ENCODE data around the gene TTLL12. TPM values are rescaled to one million over a fixed set of nuclear protein-coding genes. Genes with fewer than 3 reads are reported as not detected.

Gene TTLL12
- total RNA-seq, 1 donor from 2014 or later: 36.6 TPM

GRCh38 chr22:43213962-43214361, 27.0 kb upstream of the TTLL12 start:
- Mint-ChIP-seq H3K36me3 (ENCODE audit: unreplicated experiment) (no peaks in the 10 kb centered on the region), H3K9me3 (ENCODE audit: unreplicated experiment) (peaks cover 2% of the 10 kb centered on the region), H3K4me1 (ENCODE audit: low read depth, unreplicated experiment) (peaks cover 3% of the 10 kb centered on the region), H3K27me3 (ENCODE audit: unreplicated experiment) (peaks cover 17% of the 10 kb centered on the region), H3K4me3 (ENCODE audit: unreplicated experiment) (no peak overlapping the region), H3K27ac (ENCODE audit: unreplicated experiment) (no peak overlapping the region)
- TF ChIP-seq CTCF (IDR thresholded peaks at IDR 0.05; ENCODE audit: partially characterized antibody, unreplicated experiment): no peak
- DNase-seq: no peak

GRCh38 chr22:43213051-43213450, 26.1 kb upstream of the TTLL12 start:
- Mint-ChIP-seq H3K4me1 (ENCODE audit: low read depth, unreplicated experiment) (peaks cover 3% of the 10 kb centered on the region), H3K9me3 (ENCODE audit: unreplicated experiment) (no peaks in the 10 kb centered on the region), H3K4me3 (ENCODE audit: unreplicated experiment) (no peak overlapping the region), H3K36me3 (ENCODE audit: unreplicated experiment) (no peaks in the 10 kb centered on the region), H3K27ac (ENCODE audit: unreplicated experiment) (no peak overlapping the region), H3K27me3 (ENCODE audit: unreplicated experiment) (peaks cover 17% of the 10 kb centered on the region)
- TF ChIP-seq CTCF (IDR thresholded peaks at IDR 0.05; ENCODE audit: partially characterized antibody, unreplicated experiment): no peak
- no peak for DNase-seq

- no peak for TF ChIP-seq CTCF (IDR thresholded peaks at IDR 0.05; ENCODE audit: partially characterized antibody, unreplicated experiment)
- H3K36me3 Mint-ChIP-seq (ENCODE audit: unreplicated experiment): no peaks in the 10 kb centered on the region
- H3K4me3 Mint-ChIP-seq (ENCODE audit: unreplicated experiment): no peak overlapping the region
- peaks cover 3% of the 10 kb centered on the region for H3K4me1 Mint-ChIP-seq (ENCODE audit: low read depth, unreplicated experiment)
- no peak for DNase-seq
- H3K9me3 Mint-ChIP-seq (ENCODE audit: unreplicated experiment): no peaks in the 10 kb centered on the region
- H3K27ac Mint-ChIP-seq (ENCODE audit: unreplicated experiment): no peak overlapping the region
- H3K27me3 Mint-ChIP-seq (ENCODE audit: unreplicated experiment): peaks cover 15% of the 10 kb centered on the region
Observed at GRCh38 chr22:43212434-43212952, 25.6 kb upstream of the TTLL12 start.

- no peaks in the 10 kb centered on the region for H3K36me3 Mint-ChIP-seq (ENCODE audit: unreplicated experiment)
- H3K4me1 Mint-ChIP-seq (ENCODE audit: low read depth, unreplicated experiment): peaks cover 3% of the 10 kb centered on the region
- H3K27ac Mint-ChIP-seq (ENCODE audit: unreplicated experiment): no peak overlapping the region
- peaks cover 11% of the 10 kb centered on the region for H3K27me3 Mint-ChIP-seq (ENCODE audit: unreplicated experiment)
- H3K4me3 Mint-ChIP-seq (ENCODE audit: unreplicated experiment): no peak overlapping the region
- H3K9me3 Mint-ChIP-seq (ENCODE audit: unreplicated experiment): no peaks in the 10 kb centered on the region
- no peak for DNase-seq
- TF ChIP-seq CTCF (IDR thresholded peaks at IDR 0.05; ENCODE audit: partially characterized antibody, unreplicated experiment): no peak
Observed at GRCh38 chr22:43211941-43212433, 25.1 kb upstream of the TTLL12 start.

GRCh38 chr22:43210631-43211515, 23.9 kb upstream of the TTLL12 start:
- Mint-ChIP-seq H3K27me3 (ENCODE audit: unreplicated experiment) (peaks cover 13% of the 10 kb centered on the region), H3K27ac (ENCODE audit: unreplicated experiment) (no peak overlapping the region), H3K4me1 (ENCODE audit: low read depth, unreplicated experiment) (peaks cover 3% of the 10 kb centered on the region)

More at GRCh38 chr22:43210631-43211515, 23.9 kb upstream of the TTLL12 start:
- DNase-seq: no peak
- no peak for TF ChIP-seq CTCF (IDR thresholded peaks at IDR 0.05; ENCODE audit: partially characterized antibody, unreplicated experiment)
- no peaks in the 10 kb centered on the region for H3K36me3 Mint-ChIP-seq (ENCODE audit: unreplicated experiment)
- H3K9me3 Mint-ChIP-seq (ENCODE audit: unreplicated experiment): no peaks in the 10 kb centered on the region
- no peak overlapping the region for H3K4me3 Mint-ChIP-seq (ENCODE audit: unreplicated experiment)

Data from glutamatergic neuron (in vitro differentiated cells).